Esophagus muscularis mucosa (tissue), 4 donors: ENCODE data around the gene FOSL2.

Experiments used
- EP300 ChIP-seq: sonication (generic); formaldehyde crosslinking; IDR thresholded peaks from one replicate; pipeline ENCODE4 v1.6.1; 2017; ENCODE audit warnings: antibody characterized with exemption
- POLR2A ChIP-seq: fragments of 450-650 bp; IDR thresholded peaks from one replicate; pipeline ENCODE4 v1.6.1; 2017; ENCODE audit warnings: antibody characterized with exemption, moderate library complexity, mild to moderate bottlenecking, low read depth
- POLR2AphosphoS5 ChIP-seq, 2 donors: sonication (generic); formaldehyde crosslinking; IDR thresholded peaks; one replicate each; pipeline ENCODE4 v1.6.1; 2017; ENCODE audit warnings: antibody characterized with exemption in 2 of 2
- TF ChIP-seq, protein P1 (sequence below), 3 experiments: fragments of 200-600 bp in 2 of 3; fragments of 450-650 bp in 1 of 3; sonication (generic) in 2 of 3; IDR thresholded peaks; one replicate each; pipeline ENCODE4 v1.5.1; 2017 to 2019; ENCODE audit warnings: antibody characterized with exemption in 3 of 3, mild to moderate bottlenecking in 2 of 3, moderate library complexity in 1 of 3

DNA sequence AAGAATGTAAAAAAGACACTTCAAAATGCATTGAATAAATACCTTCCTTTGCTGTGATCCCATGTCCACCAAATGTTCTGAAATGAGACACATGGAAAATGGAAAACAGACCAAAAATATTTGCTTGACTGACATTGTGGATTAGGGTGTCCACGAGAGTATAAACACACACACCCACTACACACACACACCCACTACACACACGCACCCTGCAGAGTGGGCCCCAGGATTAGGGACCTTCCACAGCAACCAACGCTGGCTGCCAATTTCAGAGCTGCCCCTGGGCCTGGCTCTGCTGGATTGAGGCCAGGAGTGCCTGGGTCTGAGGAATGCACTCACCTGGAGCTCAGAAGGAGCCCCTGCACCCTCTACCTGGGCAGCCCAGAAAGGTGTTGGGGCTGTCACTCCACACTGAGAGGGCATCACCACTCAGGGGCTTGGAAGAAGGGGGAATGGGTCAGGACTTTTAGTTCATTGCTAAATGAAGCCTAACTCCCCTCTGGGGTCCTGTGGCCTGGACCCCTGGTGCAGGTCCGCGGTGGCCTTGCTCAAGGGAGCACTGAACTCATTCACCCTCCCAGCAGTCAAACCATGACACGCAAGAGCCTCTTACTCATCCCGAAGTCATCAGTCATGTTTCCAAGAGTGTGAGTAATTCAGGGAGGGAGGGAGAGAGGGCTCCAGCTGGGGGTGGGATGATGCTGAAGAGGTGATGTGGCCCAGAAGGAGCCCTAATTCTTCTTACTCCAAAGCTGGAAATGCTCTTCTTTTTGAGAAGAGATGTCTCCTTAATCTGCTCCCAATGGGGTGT, 53.0 kb downstream of the FOSL2 start:
- TF ChIP-seq, protein P1, sequence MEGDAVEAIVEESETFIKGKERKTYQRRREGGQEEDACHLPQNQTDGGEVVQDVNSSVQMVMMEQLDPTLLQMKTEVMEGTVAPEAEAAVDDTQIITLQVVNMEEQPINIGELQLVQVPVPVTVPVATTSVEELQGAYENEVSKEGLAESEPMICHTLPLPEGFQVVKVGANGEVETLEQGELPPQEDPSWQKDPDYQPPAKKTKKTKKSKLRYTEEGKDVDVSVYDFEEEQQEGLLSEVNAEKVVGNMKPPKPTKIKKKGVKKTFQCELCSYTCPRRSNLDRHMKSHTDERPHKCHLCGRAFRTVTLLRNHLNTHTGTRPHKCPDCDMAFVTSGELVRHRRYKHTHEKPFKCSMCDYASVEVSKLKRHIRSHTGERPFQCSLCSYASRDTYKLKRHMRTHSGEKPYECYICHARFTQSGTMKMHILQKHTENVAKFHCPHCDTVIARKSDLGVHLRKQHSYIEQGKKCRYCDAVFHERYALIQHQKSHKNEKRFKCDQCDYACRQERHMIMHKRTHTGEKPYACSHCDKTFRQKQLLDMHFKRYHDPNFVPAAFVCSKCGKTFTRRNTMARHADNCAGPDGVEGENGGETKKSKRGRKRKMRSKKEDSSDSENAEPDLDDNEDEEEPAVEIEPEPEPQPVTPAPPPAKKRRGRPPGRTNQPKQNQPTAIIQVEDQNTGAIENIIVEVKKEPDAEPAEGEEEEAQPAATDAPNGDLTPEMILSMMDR (IDR thresholded peaks at IDR 0.05) = no peak
- TF ChIP-seq EP300 = no peak
- TF ChIP-seq POLR2A = no peak
- peak in 1 of 2 donors; percentile 56 for TF ChIP-seq POLR2AphosphoS5 (IDR thresholded peaks at IDR 0.05)
